Upper lobe of right lung (tissue), 1 donor: ENCODE data around the gene CD36. TPM values are rescaled to one million over a fixed set of nuclear protein-coding genes. Genes with fewer than 3 reads are reported as not detected.
A peak's percentile ranks its signal among the peaks of the same experiment; 100 is the strongest.

Source experiments
- ATAC-seq: fragments of 200-7000 bp; cut with Tn5 transposase; one replicate; pipeline ENCODE4 v1.9.1; 2020; ENCODE audit warnings: mild to moderate bottlenecking, moderate library complexity
- DNase-seq: peaks from one replicate; pipeline ENCODE4 v3.0.0-alpha.2; 2020
- H3K27ac ChIP-seq: fragments of 200-600 bp; one replicate; pipeline ENCODE4 v1.8.0; 2022
- H3K27me3 ChIP-seq: fragments of 200-600 bp; one replicate; pipeline ENCODE4 v1.8.0; 2022; ENCODE audit warnings: mild to moderate bottlenecking
- H3K36me3 ChIP-seq: fragments of 200-600 bp; one replicate; pipeline ENCODE4 v1.8.0; 2022
- H3K4me1 ChIP-seq: fragments of 200-600 bp; one replicate; pipeline ENCODE4 v1.8.0; 2022
- H3K4me3 ChIP-seq: fragments of 200-600 bp; one replicate; pipeline ENCODE4 v1.8.0; 2022; ENCODE audit warnings: mild to moderate bottlenecking
- H3K9me3 ChIP-seq: fragments of 200-600 bp; one replicate; pipeline ENCODE4 v1.8.0; 2022
- intact Hi-C: fragments of 100-400 bp; cut with DNase I; formaldehyde crosslinking; loops from one replicate; pipeline ENCODE4 v1.11.0; 2022
- long read RNA-seq: library from polyadenylated mRNA; unstranded; transcript quantifications from one replicate; pipeline ENCODE4 v2.0.0, GENCODE V29; 2021
- total RNA-seq: library from RNA; stranded (reverse); fragmentation: NEBNext Ultra II Directional; extraction: Animal tissue kit (Norgen Biotek cat#: 25700); gene quantifications from one replicate; pipeline ENCODE4 v1.2.1, GENCODE V29; 2021
- TF ChIP-seq, protein P1 (sequence below): fragments of 200-600 bp; IDR thresholded peaks from one replicate; pipeline ENCODE4 v1.8.0; 2022; ENCODE audit warnings: antibody characterized with exemption
- donor health status: DM: no; HTN: yes; CAD: no; lungs with severe emphysema.

The CD36 gene
- 115 TPM for total RNA-seq
- long read RNA-seq, transcript CD36-214 (15 exons, 2,298 nt): major isoform, 29 of 155 reads
- long read RNA-seq, transcript CD36-201 (14 exons, 2,094 nt): minor isoform, 6 of 155 reads
- long read RNA-seq, transcript CD36-202 (14 exons, 1,942 nt): minor isoform, 10 of 155 reads
- long read RNA-seq, partial matches to known transcripts: 23 of 155 reads
- long read RNA-seq, other reads (novel, unspliced or antisense): 86 of 155 reads

- Histone ChIP-seq H3K36me3 (no peaks in the 10 kb centered on the region), H3K27ac (peak within 1 kb of the TSS; percentile 15), H3K27me3 (no peaks in the 10 kb centered on the region), H3K9me3 (no peaks in the 10 kb centered on the region), H3K4me1 (peaks cover 44% of the 10 kb centered on the region), H3K4me3 (peak within 1 kb of the TSS; percentile 28)
- ATAC-seq: peak; percentile 85
- DNase-seq: no peak
- TF ChIP-seq, protein P1, sequence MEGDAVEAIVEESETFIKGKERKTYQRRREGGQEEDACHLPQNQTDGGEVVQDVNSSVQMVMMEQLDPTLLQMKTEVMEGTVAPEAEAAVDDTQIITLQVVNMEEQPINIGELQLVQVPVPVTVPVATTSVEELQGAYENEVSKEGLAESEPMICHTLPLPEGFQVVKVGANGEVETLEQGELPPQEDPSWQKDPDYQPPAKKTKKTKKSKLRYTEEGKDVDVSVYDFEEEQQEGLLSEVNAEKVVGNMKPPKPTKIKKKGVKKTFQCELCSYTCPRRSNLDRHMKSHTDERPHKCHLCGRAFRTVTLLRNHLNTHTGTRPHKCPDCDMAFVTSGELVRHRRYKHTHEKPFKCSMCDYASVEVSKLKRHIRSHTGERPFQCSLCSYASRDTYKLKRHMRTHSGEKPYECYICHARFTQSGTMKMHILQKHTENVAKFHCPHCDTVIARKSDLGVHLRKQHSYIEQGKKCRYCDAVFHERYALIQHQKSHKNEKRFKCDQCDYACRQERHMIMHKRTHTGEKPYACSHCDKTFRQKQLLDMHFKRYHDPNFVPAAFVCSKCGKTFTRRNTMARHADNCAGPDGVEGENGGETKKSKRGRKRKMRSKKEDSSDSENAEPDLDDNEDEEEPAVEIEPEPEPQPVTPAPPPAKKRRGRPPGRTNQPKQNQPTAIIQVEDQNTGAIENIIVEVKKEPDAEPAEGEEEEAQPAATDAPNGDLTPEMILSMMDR: no peak
- intact Hi-C loops: no loop called here
These were observed at the start of gene CD36 for GRCh38 chr7:80637911-80638765. Gene CD36, plus strand, starts transcription at chr7:80638642. Its CDS starts 8,099 bp downstream, at chr7:80646741.

- H3K27ac ChIP-seq: no peak overlapping the region
- ATAC-seq: no peak
These were observed 48.8 kb upstream of the CD36 start for GRCh38 chr7:80589631-80590030.

GRCh38 chr7:80591654-80592053 is 46.8 kb upstream of the CD36 start:
- intact Hi-C loops: no loop called here
- Histone ChIP-seq H3K36me3 (no peaks in the 10 kb centered on the region), H3K9me3 (no peaks in the 10 kb centered on the region), H3K4me1 (peaks cover 10% of the 10 kb centered on the region), H3K27ac (no peak overlapping the region), H3K27me3 (no peaks in the 10 kb centered on the region), H3K4me3 (no peak overlapping the region)
- DNase-seq: no peak
- TF ChIP-seq, protein P1: no peak
- no peak for ATAC-seq

More at GRCh38 chr7:80589631-80590030, 48.8 kb upstream of the CD36 start:
- DNase-seq: no peak
- intact Hi-C loops: no loop called here
- H3K27me3 ChIP-seq: no peaks in the 10 kb centered on the region
- TF ChIP-seq, protein P1: no peak
- H3K4me3 ChIP-seq: no peak overlapping the region
- no peaks in the 10 kb centered on the region for H3K36me3 ChIP-seq
- no peaks in the 10 kb centered on the region for H3K9me3 ChIP-seq
- peaks cover 13% of the 10 kb centered on the region for H3K4me1 ChIP-seq

DNA sequence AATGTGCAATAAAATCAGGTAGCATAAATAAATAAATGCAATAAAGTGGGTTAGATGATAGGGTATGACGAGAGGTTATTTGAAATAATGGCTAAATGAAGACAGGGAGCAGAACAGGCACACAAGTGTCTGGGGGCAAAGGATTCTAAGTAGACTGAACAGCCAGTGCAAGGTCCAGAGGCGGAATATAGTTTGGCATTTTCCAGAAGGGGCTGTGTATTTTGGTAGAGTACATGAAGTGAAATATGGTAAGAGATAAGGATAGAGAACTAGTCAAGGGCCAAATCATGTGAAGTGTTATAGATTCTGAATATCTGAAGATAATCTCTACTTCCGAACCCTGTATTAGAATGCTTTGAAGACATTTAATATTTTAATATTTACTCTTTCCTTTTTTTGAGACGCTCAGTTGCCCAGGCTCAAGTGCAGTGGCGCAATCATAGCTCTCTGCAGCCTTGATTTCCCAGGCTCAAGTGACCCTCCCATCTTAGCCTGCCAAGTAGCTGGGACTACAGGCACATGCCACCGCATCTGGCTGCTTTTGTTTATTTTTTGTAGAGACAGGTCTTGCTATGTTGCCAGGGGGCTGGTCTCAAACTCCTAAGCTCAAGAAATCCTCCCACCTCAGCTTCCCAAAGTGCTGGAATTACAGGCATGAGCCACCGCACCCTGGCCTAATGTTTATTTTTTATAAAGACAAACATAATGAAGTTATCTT is 44.4 kb upstream of the CD36 start:
- TF ChIP-seq, protein P1: no peak
- no peaks in the 10 kb centered on the region for H3K27me3 ChIP-seq
- no peaks in the 10 kb centered on the region for H3K36me3 ChIP-seq
- no peaks in the 10 kb centered on the region for H3K9me3 ChIP-seq
- H3K4me1 ChIP-seq: peaks cover 10% of the 10 kb centered on the region
- intact Hi-C loops: no loop called here
- peak overlapping the region; percentile 37 for H3K27ac ChIP-seq
- ATAC-seq: peak; percentile 78
- DNase-seq: peak; percentile 77
- H3K4me3 ChIP-seq: no peak overlapping the region

DNA sequence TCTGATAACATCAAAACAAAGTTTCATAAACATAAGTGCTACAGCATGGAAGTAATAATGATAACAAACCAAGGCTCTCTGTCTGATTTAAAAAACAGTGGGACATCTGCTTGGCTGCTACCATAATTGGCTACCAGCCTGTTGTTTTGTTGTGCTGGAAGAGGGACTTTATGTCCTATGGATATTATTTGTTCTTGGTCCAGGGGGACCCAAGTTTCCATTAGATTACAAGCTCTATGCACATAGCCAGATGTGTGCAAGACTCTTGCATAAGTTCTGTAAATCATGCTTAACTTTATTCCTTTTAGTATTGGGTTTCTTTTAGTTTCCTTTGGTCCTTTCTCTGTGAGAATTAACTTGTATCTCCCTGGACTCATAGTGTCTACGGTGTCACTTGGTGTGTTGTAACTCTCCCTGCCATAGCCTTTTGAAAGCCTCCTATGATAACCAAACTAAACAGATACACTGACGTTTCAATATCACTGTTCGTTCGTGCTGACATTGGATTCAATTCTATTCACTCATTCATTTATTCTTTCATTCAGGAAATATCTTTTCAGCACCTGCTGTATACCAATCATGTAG is 41.4 kb upstream of the CD36 start:
- DNase-seq (no peak), ATAC-seq (no peak)
- no peak overlapping the region for H3K4me3 ChIP-seq
- no peaks in the 10 kb centered on the region for H3K36me3 ChIP-seq
- no peaks in the 10 kb centered on the region for H3K9me3 ChIP-seq
- H3K27me3 ChIP-seq: no peaks in the 10 kb centered on the region
- intact Hi-C loops: no loop called here
- TF ChIP-seq, protein P1: no peak
- peaks cover 10% of the 10 kb centered on the region for H3K4me1 ChIP-seq
- H3K27ac ChIP-seq: no peak overlapping the region
